ENCODE results near the gene RBFA. TPM values are rescaled to one million over a fixed set of nuclear protein-coding genes. Genes with fewer than 3 reads are reported as not detected.

RBFA gene
- total RNA-seq, 2 donors from 2014 or later: 21.7 to 37.5 TPM

DNA sequence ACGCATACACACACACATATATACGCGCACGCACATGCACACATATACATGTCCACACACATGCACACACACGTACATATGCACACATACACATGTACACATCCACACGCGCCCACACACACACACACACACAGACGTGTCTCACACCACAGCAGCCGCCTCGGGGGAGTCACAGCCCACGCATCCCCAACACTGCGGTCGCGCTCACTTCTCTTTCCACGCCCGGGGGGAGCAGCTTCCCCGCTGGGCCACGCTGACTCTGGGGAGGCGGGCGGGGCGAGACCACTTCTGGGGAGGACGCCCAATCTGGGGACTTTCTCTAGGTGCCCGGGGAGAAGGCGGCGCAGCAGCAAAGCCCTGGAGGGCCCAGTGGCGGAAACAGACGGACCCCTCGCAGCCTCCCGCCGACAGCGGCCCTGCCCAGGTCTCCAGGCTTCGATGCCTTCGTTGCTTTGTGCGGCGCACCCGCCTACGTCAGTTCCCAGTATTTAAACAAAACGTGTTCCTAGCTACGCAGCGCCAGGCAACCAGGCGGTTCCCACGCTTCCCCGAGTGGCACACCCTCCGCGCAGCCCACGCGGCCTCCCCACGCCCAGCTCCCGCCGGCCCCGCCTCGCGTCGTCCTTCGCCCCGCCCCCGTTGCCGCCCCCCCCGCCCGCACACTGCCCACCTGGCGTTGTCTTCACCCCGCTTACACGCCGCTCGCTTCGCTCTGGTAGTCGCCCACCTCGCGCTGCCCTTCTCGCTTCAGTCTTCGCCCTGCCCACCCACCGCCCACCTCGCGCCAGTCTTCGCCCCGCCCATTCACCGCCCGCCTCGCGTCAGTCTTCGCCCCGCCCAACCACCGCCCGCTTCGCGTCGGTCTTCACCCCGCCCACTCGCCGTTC, 810 bp upstream of the RBFA start:
- Histone ChIP-seq H3K4me1 (ENCODE audit: control insufficient read depth in 1 of 2, low read depth in 2 of 2) (peaks cover 0 to 11% of the 10 kb centered on the region in 2 donors), H3K36me3 (peaks cover 7% of the 10 kb centered on the region), H3K27me3 (replicated peaks; ENCODE audit: insufficient read depth) (no peaks in the 10 kb centered on the region), H3K9me3 (no peaks in the 10 kb centered on the region), H3K27ac (peak overlapping the region; percentile 65 to 80), H3K4me3 (peak overlapping the region; percentile 92)
- ATAC-seq (ENCODE audit: insufficient number of reproducible peaks, low FRiP score, low read depth): peak; percentile 65
- TF ChIP-seq, protein P1, sequence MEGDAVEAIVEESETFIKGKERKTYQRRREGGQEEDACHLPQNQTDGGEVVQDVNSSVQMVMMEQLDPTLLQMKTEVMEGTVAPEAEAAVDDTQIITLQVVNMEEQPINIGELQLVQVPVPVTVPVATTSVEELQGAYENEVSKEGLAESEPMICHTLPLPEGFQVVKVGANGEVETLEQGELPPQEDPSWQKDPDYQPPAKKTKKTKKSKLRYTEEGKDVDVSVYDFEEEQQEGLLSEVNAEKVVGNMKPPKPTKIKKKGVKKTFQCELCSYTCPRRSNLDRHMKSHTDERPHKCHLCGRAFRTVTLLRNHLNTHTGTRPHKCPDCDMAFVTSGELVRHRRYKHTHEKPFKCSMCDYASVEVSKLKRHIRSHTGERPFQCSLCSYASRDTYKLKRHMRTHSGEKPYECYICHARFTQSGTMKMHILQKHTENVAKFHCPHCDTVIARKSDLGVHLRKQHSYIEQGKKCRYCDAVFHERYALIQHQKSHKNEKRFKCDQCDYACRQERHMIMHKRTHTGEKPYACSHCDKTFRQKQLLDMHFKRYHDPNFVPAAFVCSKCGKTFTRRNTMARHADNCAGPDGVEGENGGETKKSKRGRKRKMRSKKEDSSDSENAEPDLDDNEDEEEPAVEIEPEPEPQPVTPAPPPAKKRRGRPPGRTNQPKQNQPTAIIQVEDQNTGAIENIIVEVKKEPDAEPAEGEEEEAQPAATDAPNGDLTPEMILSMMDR (IDR thresholded peaks at IDR 0.05): no peak
- DNase-seq (ENCODE audit: low spot score): peak; percentile 29

DNA sequence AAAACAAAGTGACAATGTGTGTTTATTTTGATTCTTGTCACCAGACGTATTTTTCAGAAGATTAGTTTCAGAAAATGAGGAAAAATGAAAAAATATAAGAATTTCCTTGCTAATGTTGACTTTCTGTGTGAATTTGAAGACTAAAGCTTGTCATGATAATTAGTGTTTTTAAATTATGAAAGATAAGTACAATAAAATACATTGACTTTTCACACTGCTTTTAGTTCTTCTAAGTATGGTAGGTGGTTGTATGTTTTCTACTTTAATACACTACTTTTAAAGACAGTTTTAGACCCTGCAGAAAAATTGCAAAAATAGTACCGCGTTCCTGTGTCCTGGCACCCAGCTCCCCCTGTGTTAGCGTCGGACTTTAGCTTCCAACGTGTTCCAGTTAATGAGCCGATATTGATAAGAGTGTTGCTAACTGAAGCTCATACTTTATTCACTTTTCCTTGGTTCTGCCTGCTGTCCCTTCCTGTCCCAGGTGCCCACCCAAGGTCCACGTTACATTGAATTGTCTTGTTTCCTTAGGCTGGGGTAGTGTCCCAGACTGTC, 695 bp downstream of the RBFA start:
- no peaks in the 10 kb centered on the region for H3K27me3 ChIP-seq (replicated peaks; ENCODE audit: insufficient read depth)
- TF ChIP-seq, protein P1 (IDR thresholded peaks at IDR 0.05): no peak
- peak overlapping the region; percentile 92 for H3K4me3 ChIP-seq
- DNase-seq (ENCODE audit: low spot score) (no peak), ATAC-seq (ENCODE audit: insufficient number of reproducible peaks, low FRiP score, low read depth) (no peak)
- peaks cover 7% of the 10 kb centered on the region for H3K36me3 ChIP-seq
- H3K27ac ChIP-seq: peak overlapping the region; percentile 75 to 80
- H3K9me3 ChIP-seq: no peaks in the 10 kb centered on the region
- peaks cover 0 to 11% of the 10 kb centered on the region in 2 donors for H3K4me1 ChIP-seq (ENCODE audit: control insufficient read depth in 1 of 2, low read depth in 2 of 2)

DNA sequence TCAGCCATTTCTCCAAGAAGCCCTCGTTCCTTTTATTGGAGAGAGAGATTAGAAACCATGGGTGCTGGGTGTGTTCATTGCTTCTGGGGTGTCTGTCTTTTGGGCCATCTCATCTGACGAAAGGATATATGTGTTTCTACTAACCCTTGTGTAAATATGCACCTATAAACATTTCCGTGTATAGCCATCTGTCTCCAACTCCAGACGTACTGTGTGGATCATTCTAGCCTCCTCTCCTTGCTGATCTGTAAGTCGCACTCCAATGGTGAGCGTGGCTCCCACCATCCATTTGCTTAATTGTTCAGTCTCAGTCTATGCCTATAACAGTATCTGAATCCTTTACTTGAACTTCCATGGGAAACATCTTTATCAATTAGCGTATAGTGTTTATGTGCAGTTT, 1.8 kb downstream of the RBFA start:
- H3K36me3 ChIP-seq: peaks cover 7% of the 10 kb centered on the region
- ATAC-seq (ENCODE audit: insufficient number of reproducible peaks, low FRiP score, low read depth) (no peak), DNase-seq (ENCODE audit: low spot score) (no peak)
- no peaks in the 10 kb centered on the region for H3K9me3 ChIP-seq
- H3K27me3 ChIP-seq (replicated peaks; ENCODE audit: insufficient read depth): no peaks in the 10 kb centered on the region
- peaks cover 0 to 11% of the 10 kb centered on the region in 2 donors for H3K4me1 ChIP-seq (ENCODE audit: control insufficient read depth in 1 of 2, low read depth in 2 of 2)
- TF ChIP-seq, protein P1 (IDR thresholded peaks at IDR 0.05): no peak
- H3K27ac ChIP-seq: no peak overlapping the region
- no peak overlapping the region for H3K4me3 ChIP-seq

DNA sequence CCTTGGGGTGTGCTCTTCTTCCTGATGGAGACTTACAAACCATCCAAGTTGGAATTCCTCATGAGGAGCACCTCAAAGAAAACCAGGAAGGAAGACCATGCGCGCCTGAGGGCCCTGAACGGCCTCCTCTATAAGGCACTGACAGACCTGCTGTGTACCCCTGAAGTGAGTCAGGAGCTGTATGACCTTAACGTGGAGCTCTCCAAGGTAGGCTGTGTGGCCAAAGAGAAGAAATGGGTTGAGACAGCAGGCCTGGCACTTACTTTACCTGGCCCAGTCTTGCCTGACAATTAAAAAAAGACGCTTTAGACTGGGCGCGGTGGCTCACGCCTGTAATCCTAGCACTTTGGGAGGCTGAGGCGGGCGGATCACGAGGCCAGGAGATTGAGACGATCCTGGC, 3.1 kb downstream of the RBFA start:
- TF ChIP-seq, protein P1 (IDR thresholded peaks at IDR 0.05): no peak
- Histone ChIP-seq H3K9me3 (no peaks in the 10 kb centered on the region), H3K4me3 (no peak overlapping the region), H3K36me3 (peaks cover 7% of the 10 kb centered on the region), H3K4me1 (ENCODE audit: control insufficient read depth in 1 of 2, low read depth in 2 of 2) (peaks cover 0 to 11% of the 10 kb centered on the region in 2 donors), H3K27me3 (replicated peaks; ENCODE audit: insufficient read depth) (no peaks in the 10 kb centered on the region), H3K27ac (no peak overlapping the region)
- no peak for ATAC-seq (ENCODE audit: insufficient number of reproducible peaks, low FRiP score, low read depth)
- no peak for DNase-seq (ENCODE audit: low spot score)

DNA sequence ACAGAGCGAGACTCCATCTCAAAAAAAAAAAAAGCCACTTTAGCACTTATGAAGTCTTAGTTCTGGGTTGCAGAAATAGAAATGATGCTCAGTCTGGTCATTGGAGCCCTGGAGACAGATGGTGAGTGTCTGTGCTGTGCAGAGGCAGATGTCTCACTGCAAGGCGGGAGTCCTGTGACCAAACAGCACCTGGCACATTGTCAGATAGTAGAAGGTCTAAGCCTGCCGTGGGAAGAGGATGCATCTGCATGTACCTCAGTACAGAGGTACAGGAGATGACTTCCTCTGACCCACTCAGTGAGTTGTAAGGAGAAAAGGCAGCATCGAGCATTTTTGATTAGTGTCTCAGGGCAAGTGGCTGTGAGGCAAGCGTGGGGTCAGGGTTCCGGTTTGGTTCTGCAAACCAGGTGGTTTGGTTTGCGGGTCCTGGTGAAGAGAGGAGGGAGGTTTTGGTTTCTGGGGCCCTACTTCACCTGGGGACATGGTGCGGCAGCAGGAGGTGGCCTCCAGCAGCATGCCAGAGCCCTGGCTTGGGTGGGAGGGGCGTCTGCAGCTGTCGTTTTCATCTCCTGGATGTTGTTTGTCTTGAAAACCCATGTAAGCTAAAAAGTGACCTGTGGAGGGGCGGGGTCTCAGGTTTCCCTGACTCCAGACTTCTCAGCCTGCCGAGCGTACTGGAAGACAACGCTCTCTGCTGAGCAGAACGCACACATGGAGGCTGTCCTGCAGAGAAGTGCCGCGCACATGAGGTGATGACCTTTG, 3.8 kb downstream of the RBFA start:
- DNase-seq (ENCODE audit: low spot score) (no peak), ATAC-seq (ENCODE audit: insufficient number of reproducible peaks, low FRiP score, low read depth) (no peak)
- no peak overlapping the region for H3K4me3 ChIP-seq
- H3K9me3 ChIP-seq: no peaks in the 10 kb centered on the region
- no peaks in the 10 kb centered on the region for H3K27me3 ChIP-seq (replicated peaks; ENCODE audit: insufficient read depth)
- peaks cover 0 to 11% of the 10 kb centered on the region in 2 donors for H3K4me1 ChIP-seq (ENCODE audit: control insufficient read depth in 1 of 2, low read depth in 2 of 2)
- peaks cover 7% of the 10 kb centered on the region for H3K36me3 ChIP-seq
- TF ChIP-seq, protein P1 (IDR thresholded peaks at IDR 0.05): no peak
- H3K27ac ChIP-seq: no peak overlapping the region
